Fibroblast of villous mesenchyme (primary cell): ENCODE measurements around the gene DNAH3. TPM values are rescaled to one million over a fixed set of nuclear protein-coding genes. Genes with fewer than 3 reads are reported as not detected.

ENCODE experiments used
- DNase-seq: peaks from one replicate; pipeline ENCODE4 v3.0.0-alpha.2; 2010; ENCODE audit warnings: low read depth
- H3K4me3 ChIP-seq: 2 replicates; pipeline ENCODE4 v1.5.1; 2011; ENCODE audit warnings: low read depth, mild to moderate bottlenecking, low read length
- CTCF ChIP-seq: IDR thresholded peaks from 2 replicates; pipeline ENCODE4 v1.5.1; 2012; ENCODE audit warnings: low read depth, mild to moderate bottlenecking, low read length; ENCODE audit not compliant: insufficient read depth
- total RNA-seq: library from RNA; depleted of rRNA; stranded (reverse); fragments of >200 nt; gene quantifications from 2 replicates; pipeline ENCODE4 v1.2.3, GENCODE V29; 2012

DNAH3 gene
- total RNA-seq, 1 donor: under 0.01 TPM

- no peak for DNase-seq
- no peak overlapping the region for H3K4me3 ChIP-seq
- no peak for TF ChIP-seq CTCF
These were observed 17.4 kb upstream of the DNAH3 start for GRCh38 chr16:21167929-21168602.

GRCh38 chr16:21167360-21167759 lies 16.7 kb upstream of the DNAH3 start:
- peak; percentile 82 for DNase-seq
- no peak overlapping the region for H3K4me3 ChIP-seq
- TF ChIP-seq CTCF: no peak

- TF ChIP-seq CTCF: no peak
- DNase-seq: no peak
- H3K4me3 ChIP-seq: no peak overlapping the region
These were observed 15.9 kb upstream of the DNAH3 start for GRCh38 chr16:21166561-21166961.

GRCh38 chr16:21164521-21165168 lies 14.0 kb upstream of the DNAH3 start:
- no peak for TF ChIP-seq CTCF
- H3K4me3 ChIP-seq: no peak overlapping the region
- no peak for DNase-seq

GRCh38 chr16:21163576-21163975 lies 12.9 kb upstream of the DNAH3 start:
- DNase-seq: no peak
- no peak for TF ChIP-seq CTCF
- H3K4me3 ChIP-seq: no peak overlapping the region

- DNase-seq: peak; percentile 74
- no peak for TF ChIP-seq CTCF
- no peak overlapping the region for H3K4me3 ChIP-seq
These were observed 12.1 kb upstream of the DNAH3 start for GRCh38 chr16:21162661-21163151.
